ENCODE results near the gene MRPS25. TPM values are rescaled to one million over a fixed set of nuclear protein-coding genes. Genes with fewer than 3 reads are reported as not detected.

MRPS25 gene
- total RNA-seq, 1 experiment from 2014 or later = 45.2 TPM

- H3K9me3 ChIP-seq (ENCODE audit: control insufficient read depth, insufficient read depth, low read depth, low read length) = no peaks in the 10 kb centered on the region
- H3K27ac ChIP-seq (ENCODE audit: low read length) = no peak overlapping the region
- no peak overlapping the region for H3K4me3 ChIP-seq (ENCODE audit: low read depth in 2 of 2, low read length in 2 of 2)
- ATAC-seq = no peak
- ChIA-PET CTCF (no interaction called here), POLR2A (no interaction called here)
- peaks cover 8% of the 10 kb centered on the region; the same call in 1 of the 2 replicates for H3K36me3 ChIP-seq (ENCODE audit: control insufficient read depth, insufficient read depth, low read length)
- in situ Hi-C loops (cut with HindIII; ENCODE audit: low pct_unique_long_range_greater_than_20kb, low sequenced_read_pairs) (no loop called here), intact Hi-C loops (cut with micrococcal nuclease; ENCODE audit: unreplicated experiment) (no loop called here)
- TF ChIP-seq POLR2AphosphoS5 (IDR thresholded peaks at IDR 0.05; ENCODE audit: low read depth, low read length) (no peak), CTCF (IDR thresholded peaks at IDR 0.05) (no peak), TCF7L2 (IDR thresholded peaks at IDR 0.05; ENCODE audit: low read depth, low read length) (no peak), SIN3A (IDR thresholded peaks at IDR 0.05; ENCODE audit: borderline replicate concordance, insufficient read depth, low read depth, low read length) (no peak)
- H3K4me1 ChIP-seq (ENCODE audit: control insufficient read depth, insufficient read depth, low read length) = no peaks in the 10 kb centered on the region
- H3K27me3 ChIP-seq (ENCODE audit: control insufficient read depth, insufficient read depth, low read length) = no peaks in the 10 kb centered on the region
- no TSS peak for BruUV-seq (replicated peaks)
- DNase-seq (ENCODE audit: low read depth, low spot score) = no peak
Observed at GRCh38 chr3:15023249-15023648, 41.9 kb downstream of the MRPS25 start.

DNA sequence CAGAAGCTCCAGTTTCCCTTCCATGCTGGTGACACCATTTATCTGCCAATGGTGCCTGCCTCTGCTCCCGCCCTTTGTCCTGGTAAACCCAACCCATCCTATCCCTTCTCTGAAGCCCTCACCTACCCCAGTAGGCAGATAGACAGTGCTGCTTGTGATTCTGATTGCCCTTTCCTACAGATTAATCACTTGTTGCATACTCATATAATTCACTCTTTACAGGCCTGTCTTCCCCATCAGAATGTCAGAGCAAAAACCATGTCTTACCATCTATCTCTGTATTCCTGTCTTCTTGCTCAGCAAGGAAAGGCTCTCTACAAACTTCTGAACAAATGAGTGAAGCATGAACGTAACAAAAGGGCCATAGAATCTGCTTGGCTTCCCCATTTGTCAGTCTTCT, 47.9 kb downstream of the MRPS25 start:
- Histone ChIP-seq H3K4me3 (ENCODE audit: low read depth in 2 of 2, low read length in 2 of 2) (no peak overlapping the region), H3K27me3 (ENCODE audit: control insufficient read depth, insufficient read depth, low read length) (no peaks in the 10 kb centered on the region), H3K9me3 (ENCODE audit: control insufficient read depth, insufficient read depth, low read depth, low read length) (no peaks in the 10 kb centered on the region), H3K27ac (ENCODE audit: low read length) (no peak overlapping the region), H3K4me1 (ENCODE audit: control insufficient read depth, insufficient read depth, low read length) (no peaks in the 10 kb centered on the region), H3K36me3 (ENCODE audit: control insufficient read depth, insufficient read depth, low read length) (peaks cover 15% of the 10 kb centered on the region)
- ChIA-PET CTCF (no interaction called here), POLR2A (no interaction called here)
- no TSS peak for BruUV-seq (replicated peaks)
- ATAC-seq (no peak), DNase-seq (ENCODE audit: low read depth, low spot score) (no peak)
- TF ChIP-seq POLR2AphosphoS5 (IDR thresholded peaks at IDR 0.05; ENCODE audit: low read depth, low read length) (no peak), CTCF (IDR thresholded peaks at IDR 0.05) (no peak), TCF7L2 (IDR thresholded peaks at IDR 0.05; ENCODE audit: low read depth, low read length) (no peak), SIN3A (IDR thresholded peaks at IDR 0.05; ENCODE audit: borderline replicate concordance, insufficient read depth, low read depth, low read length) (no peak)
- TF ChIP-seq, protein P1, sequence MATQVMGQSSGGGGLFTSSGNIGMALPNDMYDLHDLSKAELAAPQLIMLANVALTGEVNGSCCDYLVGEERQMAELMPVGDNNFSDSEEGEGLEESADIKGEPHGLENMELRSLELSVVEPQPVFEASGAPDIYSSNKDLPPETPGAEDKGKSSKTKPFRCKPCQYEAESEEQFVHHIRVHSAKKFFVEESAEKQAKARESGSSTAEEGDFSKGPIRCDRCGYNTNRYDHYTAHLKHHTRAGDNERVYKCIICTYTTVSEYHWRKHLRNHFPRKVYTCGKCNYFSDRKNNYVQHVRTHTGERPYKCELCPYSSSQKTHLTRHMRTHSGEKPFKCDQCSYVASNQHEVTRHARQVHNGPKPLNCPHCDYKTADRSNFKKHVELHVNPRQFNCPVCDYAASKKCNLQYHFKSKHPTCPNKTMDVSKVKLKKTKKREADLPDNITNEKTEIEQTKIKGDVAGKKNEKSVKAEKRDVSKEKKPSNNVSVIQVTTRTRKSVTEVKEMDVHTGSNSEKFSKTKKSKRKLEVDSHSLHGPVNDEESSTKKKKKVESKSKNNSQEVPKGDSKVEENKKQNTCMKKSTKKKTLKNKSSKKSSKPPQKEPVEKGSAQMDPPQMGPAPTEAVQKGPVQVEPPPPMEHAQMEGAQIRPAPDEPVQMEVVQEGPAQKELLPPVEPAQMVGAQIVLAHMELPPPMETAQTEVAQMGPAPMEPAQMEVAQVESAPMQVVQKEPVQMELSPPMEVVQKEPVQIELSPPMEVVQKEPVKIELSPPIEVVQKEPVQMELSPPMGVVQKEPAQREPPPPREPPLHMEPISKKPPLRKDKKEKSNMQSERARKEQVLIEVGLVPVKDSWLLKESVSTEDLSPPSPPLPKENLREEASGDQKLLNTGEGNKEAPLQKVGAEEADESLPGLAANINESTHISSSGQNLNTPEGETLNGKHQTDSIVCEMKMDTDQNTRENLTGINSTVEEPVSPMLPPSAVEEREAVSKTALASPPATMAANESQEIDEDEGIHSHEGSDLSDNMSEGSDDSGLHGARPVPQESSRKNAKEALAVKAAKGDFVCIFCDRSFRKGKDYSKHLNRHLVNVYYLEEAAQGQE (IDR thresholded peaks at IDR 0.05; ENCODE audit: insufficient read depth in 1 of 2, low read depth in 2 of 2, low read length in 1 of 2) = no peak
- intact Hi-C loops (cut with micrococcal nuclease; ENCODE audit: unreplicated experiment) = no loop called here
- in situ Hi-C loops (cut with HindIII; ENCODE audit: low pct_unique_long_range_greater_than_20kb, low sequenced_read_pairs) = no loop called here
